Fibroblast of the aortic adventitia (primary cell): ENCODE data around the gene COL4A2. TPM values are rescaled to one million over a fixed set of nuclear protein-coding genes. Genes with fewer than 3 reads are reported as not detected.
"Not testable (repeated sequence)": the region's sequence is repeated elsewhere in the genome, so short reads cannot be mapped to it uniquely, and the experiment has no call there.

Experiments used
- DNase-seq: peaks from one replicate; pipeline ENCODE4 v3.0.0-alpha.2; 2010; ENCODE audit warnings: low read depth
- H3K4me3 ChIP-seq: 2 replicates; pipeline ENCODE4 v1.5.1; 2011; ENCODE audit warnings: low read depth, mild to moderate bottlenecking, control low read depth, low read length, moderate library complexity
- total RNA-seq: library from RNA; depleted of rRNA; stranded (reverse); fragments of >200 nt; gene quantifications from 2 replicates; pipeline ENCODE4 v1.2.3, GENCODE V29; 2012; ENCODE audit warnings: low replicate concordance
- TF ChIP-seq, protein P1 (sequence below): IDR thresholded peaks from 2 replicates; pipeline ENCODE4 v1.5.1; 2011; ENCODE audit warnings: mild to moderate bottlenecking, low read length, control low read depth, inconsistent platforms; ENCODE audit not compliant: insufficient read depth

The COL4A2 gene
- total RNA-seq, 1 donor: 53.3 TPM

DNA sequence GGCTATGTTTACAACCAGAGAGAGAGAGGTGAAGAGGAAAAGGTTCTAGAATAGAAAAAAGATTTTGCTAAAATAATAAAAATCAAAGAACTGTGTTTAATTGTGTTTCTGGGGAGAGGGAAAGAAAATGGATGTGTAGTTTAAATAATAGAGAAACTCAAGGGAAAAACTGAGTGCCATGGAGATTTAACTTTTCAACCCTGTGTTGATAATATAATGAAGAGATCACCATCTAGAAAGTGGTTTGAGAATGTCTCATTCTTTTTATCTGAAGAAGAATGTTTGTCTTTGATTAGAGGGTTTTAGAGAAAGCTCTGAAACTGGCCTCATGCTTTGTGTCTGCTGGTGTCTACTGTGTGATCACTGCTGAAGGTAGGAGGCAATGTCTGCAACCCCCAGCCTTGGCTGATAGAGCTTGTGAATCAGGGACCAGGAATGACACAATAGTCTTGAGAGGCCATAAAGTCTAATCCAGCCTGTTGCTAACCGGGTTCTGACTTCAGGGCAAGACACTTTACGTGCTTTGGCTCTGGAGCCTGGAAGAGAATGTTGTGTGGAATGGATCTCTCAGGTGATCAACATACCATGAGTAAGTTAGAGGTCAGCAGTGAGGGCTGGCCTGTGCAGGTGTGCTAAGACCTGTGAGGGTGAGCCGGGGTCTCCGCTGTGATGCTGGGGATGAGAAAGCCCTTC lies 5.4 kb downstream of the COL4A2 start:
- TF ChIP-seq, protein P1, sequence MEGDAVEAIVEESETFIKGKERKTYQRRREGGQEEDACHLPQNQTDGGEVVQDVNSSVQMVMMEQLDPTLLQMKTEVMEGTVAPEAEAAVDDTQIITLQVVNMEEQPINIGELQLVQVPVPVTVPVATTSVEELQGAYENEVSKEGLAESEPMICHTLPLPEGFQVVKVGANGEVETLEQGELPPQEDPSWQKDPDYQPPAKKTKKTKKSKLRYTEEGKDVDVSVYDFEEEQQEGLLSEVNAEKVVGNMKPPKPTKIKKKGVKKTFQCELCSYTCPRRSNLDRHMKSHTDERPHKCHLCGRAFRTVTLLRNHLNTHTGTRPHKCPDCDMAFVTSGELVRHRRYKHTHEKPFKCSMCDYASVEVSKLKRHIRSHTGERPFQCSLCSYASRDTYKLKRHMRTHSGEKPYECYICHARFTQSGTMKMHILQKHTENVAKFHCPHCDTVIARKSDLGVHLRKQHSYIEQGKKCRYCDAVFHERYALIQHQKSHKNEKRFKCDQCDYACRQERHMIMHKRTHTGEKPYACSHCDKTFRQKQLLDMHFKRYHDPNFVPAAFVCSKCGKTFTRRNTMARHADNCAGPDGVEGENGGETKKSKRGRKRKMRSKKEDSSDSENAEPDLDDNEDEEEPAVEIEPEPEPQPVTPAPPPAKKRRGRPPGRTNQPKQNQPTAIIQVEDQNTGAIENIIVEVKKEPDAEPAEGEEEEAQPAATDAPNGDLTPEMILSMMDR: peak; percentile 24
- H3K4me3 ChIP-seq: no peak overlapping the region
- DNase-seq: peak; percentile 95

- not testable (repeated sequence) for DNase-seq, H3K4me3 ChIP-seq
These were observed 6.2 kb downstream of the COL4A2 start for GRCh38 chr13:110313261-110313660.

DNA sequence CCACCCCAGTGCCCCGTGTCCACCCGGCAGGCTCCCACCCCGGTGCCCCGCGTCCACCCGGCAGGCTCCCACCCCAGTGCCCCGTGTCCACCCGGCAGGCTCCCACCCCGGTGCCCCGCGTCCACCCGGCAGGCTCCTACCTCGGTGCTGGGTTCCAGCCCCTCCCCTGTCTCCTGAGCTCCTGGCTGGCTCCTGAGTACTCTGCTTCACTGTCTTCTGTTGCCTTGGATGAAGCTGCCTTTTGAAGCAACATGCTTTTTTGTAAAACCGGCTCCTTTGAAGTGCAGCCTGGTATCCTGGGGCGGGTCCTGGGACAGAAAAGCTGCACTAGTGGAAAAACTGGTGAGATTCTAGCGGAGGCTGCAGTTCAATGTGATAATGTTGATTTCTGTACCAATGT lies 6.6 kb downstream of the COL4A2 start:
- H3K4me3 ChIP-seq, DNase-seq: not testable (repeated sequence)

- no peak overlapping the region for H3K4me3 ChIP-seq
- DNase-seq: no peak
- TF ChIP-seq, protein P1: no peak
These were observed 7.6 kb downstream of the COL4A2 start for GRCh38 chr13:110314516-110315245.

DNA sequence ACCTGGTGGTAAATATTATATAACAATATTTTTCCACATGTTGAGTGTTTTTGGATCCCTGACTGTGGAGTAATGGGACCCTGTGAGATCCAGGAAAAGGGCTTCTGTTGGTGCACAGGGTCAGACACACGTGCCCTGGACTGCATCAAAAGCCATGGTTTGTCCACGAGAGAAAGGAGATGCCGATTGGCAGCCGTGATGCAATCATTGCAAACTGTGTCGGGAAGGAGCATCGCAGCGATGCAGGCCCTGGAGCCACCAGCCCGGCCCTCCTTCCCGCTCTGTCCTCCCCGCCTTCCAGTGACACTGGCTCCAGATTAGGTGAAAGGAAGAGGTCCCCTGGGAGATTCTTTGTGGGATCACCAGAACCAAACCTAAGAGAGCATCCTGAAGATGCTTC lies 9.1 kb downstream of the COL4A2 start:
- no peak overlapping the region for H3K4me3 ChIP-seq
- TF ChIP-seq, protein P1: no peak
- DNase-seq: no peak

DNA sequence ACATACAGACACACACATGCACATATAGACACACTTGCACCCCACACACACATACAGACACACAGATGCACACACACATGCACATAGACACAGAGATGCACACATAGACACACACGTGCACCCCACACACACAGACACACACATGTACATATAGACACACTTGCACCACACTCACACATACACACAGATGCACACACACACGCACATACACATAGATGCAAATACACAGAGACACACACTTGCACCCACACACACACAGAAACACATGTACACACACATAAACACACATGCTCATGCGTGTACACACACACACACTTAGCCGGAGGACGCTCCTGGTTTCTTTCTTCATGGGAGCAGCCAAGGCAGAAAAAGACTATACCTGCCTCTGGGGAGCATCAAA lies 10.0 kb downstream of the COL4A2 start:
- TF ChIP-seq, protein P1: no peak
- DNase-seq: no peak
- no peak overlapping the region for H3K4me3 ChIP-seq

DNA sequence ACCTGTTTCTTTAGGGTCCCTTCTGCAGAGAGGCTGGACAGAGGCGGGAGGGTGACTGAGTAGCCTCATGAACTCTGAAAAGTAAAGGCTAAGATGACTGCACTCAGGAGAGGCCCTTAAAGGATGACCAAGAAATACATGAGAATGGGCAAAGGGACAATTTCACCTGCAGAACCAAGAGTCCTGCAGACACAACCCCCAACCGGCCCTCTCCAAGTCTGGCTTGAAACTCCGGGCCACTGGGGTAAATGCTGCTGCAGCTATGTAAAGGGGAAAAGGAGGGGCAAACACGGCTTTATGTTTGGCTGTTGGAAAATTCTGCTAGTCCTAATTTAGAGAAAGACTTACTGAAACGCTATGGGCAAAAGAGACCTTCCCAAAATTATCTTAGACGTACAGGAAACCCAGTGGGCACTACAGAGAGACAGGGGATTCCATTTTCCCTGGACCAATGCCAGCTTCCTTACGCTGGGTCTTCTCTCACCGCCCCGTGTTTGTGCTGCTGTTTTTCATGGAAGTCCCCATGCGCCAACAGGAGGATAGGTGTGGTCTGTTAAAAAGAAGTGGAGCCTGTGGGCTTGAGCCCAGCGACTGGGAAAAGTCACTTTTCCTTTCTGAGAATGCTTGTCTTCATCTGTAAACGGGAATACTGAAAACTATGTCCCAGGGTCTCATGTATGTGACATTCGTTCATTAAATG lies 10.6 kb downstream of the COL4A2 start:
- TF ChIP-seq, protein P1: no peak
- DNase-seq: no peak
- no peak overlapping the region for H3K4me3 ChIP-seq
